SU-DHL-6 (cell line): ENCODE data around the gene AATF.

Experiments
- H2AFZ ChIP-seq: fragments of 200-600 bp; sonication (generic); 2 replicates; pipeline ENCODE4 v1.6.1; 2014; ENCODE audit warnings: low read depth, mild to moderate bottlenecking, moderate library complexity, mixed read lengths, antibody characterized with exemption, low read length; ENCODE audit not compliant: severe bottlenecking
- H3F3A ChIP-seq: fragments of 200-600 bp; shearing (Covaris generic); 2 replicates; pipeline ENCODE4 v1.6.0; 2016; ENCODE audit warnings: antibody characterized with exemption, mild to moderate bottlenecking; ENCODE audit not compliant: insufficient read depth
- H3K27ac ChIP-seq: fragments of 200-600 bp; sonication (generic); 2 replicates; pipeline ENCODE4 v1.5.1; 2016; ENCODE audit warnings: low read depth, mild to moderate bottlenecking, low read length, moderate library complexity, mixed read lengths
- H3K27me3 ChIP-seq: fragments of 200-600 bp; sonication (generic), shearing (Covaris generic); 2 replicates; pipeline ENCODE4 v1.6.0; 2014; ENCODE audit warnings: mild to moderate bottlenecking, low read length
- H3K36me3 ChIP-seq: fragments of 200-600 bp; sonication (generic); 2 replicates; pipeline ENCODE4 v1.6.1; 2014; ENCODE audit warnings: mild to moderate bottlenecking, low read length, mixed read lengths
- H3K4me2 ChIP-seq: fragments of 300-600, 200-600 bp; shearing (Covaris generic), sonication (generic); 2 replicates; pipeline ENCODE4 v1.6.0; 2014; ENCODE audit warnings: low read length, low read depth, mild to moderate bottlenecking; ENCODE audit not compliant: poor library complexity, severe bottlenecking
- H3K4me3 ChIP-seq: fragments of 200-600 bp; sonication (generic); 2 replicates; pipeline ENCODE4 v1.5.1; 2014; ENCODE audit warnings: antibody characterized with exemption, low read length, mild to moderate bottlenecking, mixed read lengths; ENCODE audit not compliant: insufficient read depth, poor library complexity, severe bottlenecking
- H3K79me2 ChIP-seq: fragments of 200-600 bp; sonication (generic); 2 replicates; pipeline ENCODE4 v1.6.1; 2014; ENCODE audit warnings: mild to moderate bottlenecking, low read length, moderate library complexity; ENCODE audit not compliant: insufficient read depth
- H3K9ac ChIP-seq: fragments of 200-600 bp; sonication (generic); 2 replicates; pipeline ENCODE4 v1.7.0; 2014; ENCODE audit warnings: mild to moderate bottlenecking, low read length
- H3K9me2 ChIP-seq: fragments of 200-600 bp; sonication (generic); replicated peaks from 2 replicates; pipeline ENCODE4 v1.6.1; 2014; ENCODE audit warnings: low read length; ENCODE audit not compliant: insufficient read depth
- H3K9me3 ChIP-seq: fragments of 200-600 bp; sonication (generic); 2 replicates; pipeline ENCODE4 v1.6.1; 2014; ENCODE audit warnings: low read length, mixed read lengths; ENCODE audit not compliant: insufficient read depth
- H4K20me1 ChIP-seq: fragments of 200-600 bp; sonication (generic); 2 replicates; pipeline ENCODE4 v1.6.1; 2014; ENCODE audit warnings: low read depth, mild to moderate bottlenecking, antibody characterized with exemption, low read length, moderate library complexity, mixed read lengths
- CTCF ChIP-seq: fragments of 200-600 bp; sonication (generic); IDR thresholded peaks from one replicate; pipeline ENCODE4 v1.5.1; 2017; ENCODE audit warnings: antibody characterized with exemption, mild to moderate bottlenecking, low read length, moderate library complexity; ENCODE audit not compliant: insufficient read depth, poor library complexity, severe bottlenecking
- EZH2phosphoT487 ChIP-seq: fragments of 200-600 bp; sonication (generic), shearing (Covaris generic); conservative IDR thresholded peaks from 2 replicates; pipeline ENCODE4 v1.6.1; 2018; ENCODE audit warnings: mild to moderate bottlenecking, antibody characterized with exemption, low read length, moderate library complexity, mixed read lengths

Gene AATF

GRCh38 chr17:37083456-37083855, 134.7 kb downstream of the AATF start:
- Histone ChIP-seq H3K4me3 (no peak overlapping the region), H4K20me1 (peaks cover 3% of the 10 kb centered on the region; the same call in 1 of the 2 replicates), H3K9me2 (no peaks in the 10 kb centered on the region), H3K9ac (no peak overlapping the region), H2AFZ (no peak overlapping the region), H3K79me2 (no peaks in the 10 kb centered on the region), H3K9me3 (no peaks in the 10 kb centered on the region), H3F3A (no peaks in the 10 kb centered on the region), H3K36me3 (no peaks in the 10 kb centered on the region), H3K4me2 (no peak overlapping the region), H3K27me3 (no peaks in the 10 kb centered on the region), H3K27ac (no peak overlapping the region)
- TF ChIP-seq CTCF (no peak), EZH2phosphoT487 (no peak)

GRCh38 chr17:37084372-37084771, 135.6 kb downstream of the AATF start:
- H3K4me3 ChIP-seq = no peak overlapping the region
- H3K9ac ChIP-seq = no peak overlapping the region
- no peaks in the 10 kb centered on the region for H3K27me3 ChIP-seq
- H2AFZ ChIP-seq = no peak overlapping the region
- no peak overlapping the region for H3K27ac ChIP-seq
- H3K4me2 ChIP-seq = no peak overlapping the region
- no peaks in the 10 kb centered on the region for H3K9me3 ChIP-seq
- H3K36me3 ChIP-seq = peaks cover 4% of the 10 kb centered on the region; the same call in 1 of the 2 replicates
- no peaks in the 10 kb centered on the region for H3K79me2 ChIP-seq
- no peaks in the 10 kb centered on the region for H3K9me2 ChIP-seq
- no peaks in the 10 kb centered on the region for H3F3A ChIP-seq
- peaks cover 3% of the 10 kb centered on the region; the same call in 1 of the 2 replicates for H4K20me1 ChIP-seq
- TF ChIP-seq EZH2phosphoT487 (no peak), CTCF (no peak)

GRCh38 chr17:37086334-37086733, 137.6 kb downstream of the AATF start:
- Histone ChIP-seq H4K20me1 (peaks cover 3% of the 10 kb centered on the region; the same call in 1 of the 2 replicates), H3K27ac (no peak overlapping the region), H3F3A (no peaks in the 10 kb centered on the region), H3K9me2 (no peaks in the 10 kb centered on the region), H2AFZ (no peak overlapping the region), H3K36me3 (peaks cover 8% of the 10 kb centered on the region; the same call in 1 of the 2 replicates), H3K4me2 (no peak overlapping the region), H3K27me3 (no peaks in the 10 kb centered on the region), H3K4me3 (no peak overlapping the region), H3K9me3 (no peaks in the 10 kb centered on the region), H3K79me2 (no peaks in the 10 kb centered on the region), H3K9ac (no peak overlapping the region)
- TF ChIP-seq CTCF (no peak), EZH2phosphoT487 (no peak)
